GM19239 (cell line): ENCODE data around the gene TMEM233.

Experiments
- DNase-seq: peaks from one replicate; pipeline ENCODE4 v3.0.0; 2011; ENCODE audit warnings: low spot score; ENCODE audit not compliant: insufficient read length
- FAIRE-seq: peaks from 2 replicates; lab custom pipeline; 2011; peaks lifted over from hg19 to GRCh38; lab: Jason Lieb, UNC

TMEM233 gene

DNA sequence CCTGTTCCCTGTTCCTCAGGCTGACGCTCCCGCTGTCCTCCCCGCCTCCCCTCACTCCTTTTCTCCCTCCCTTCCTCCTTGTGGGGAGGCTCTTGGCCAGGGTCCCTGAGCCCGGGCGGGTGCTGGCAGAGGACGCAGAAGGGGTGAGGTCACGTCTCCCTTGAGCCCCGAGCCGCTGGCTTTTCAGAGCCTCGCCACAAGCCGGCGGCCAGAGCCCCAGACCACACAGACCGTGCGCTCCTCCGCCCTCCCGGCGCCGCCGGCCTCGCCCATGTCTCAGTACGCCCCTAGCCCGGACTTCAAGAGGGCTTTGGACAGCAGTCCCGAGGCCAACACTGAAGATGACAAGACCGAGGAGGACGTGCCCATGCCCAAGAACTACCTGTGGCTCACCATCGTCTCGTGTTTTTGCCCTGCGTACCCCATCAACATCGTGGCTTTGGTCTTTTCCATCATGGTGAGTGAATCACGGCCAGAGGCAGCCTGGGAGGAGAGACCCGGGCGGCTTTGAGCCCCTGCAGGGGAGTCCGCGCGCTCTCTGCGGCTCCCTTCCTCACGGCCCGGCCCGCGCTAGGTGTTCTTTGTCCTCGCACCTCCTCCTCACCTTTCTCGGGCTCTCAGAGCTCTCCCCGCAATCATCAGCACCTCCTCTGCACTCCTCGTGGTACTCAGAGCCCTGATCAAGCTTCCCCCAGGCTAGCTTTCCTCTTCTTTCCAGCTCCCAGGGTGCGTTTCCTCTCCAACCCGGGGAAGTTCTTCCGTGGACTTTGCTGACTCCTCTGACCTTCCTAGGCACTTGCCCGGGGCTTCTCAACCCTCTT, at the start of gene TMEM233:
Gene TMEM233, plus strand, starts transcription at position 197 of the 821 bp plus-strand sequence. Its CDS starts 75 bp downstream, at position 272.
- DNase-seq (no peak), FAIRE-seq (no peak)

DNA sequence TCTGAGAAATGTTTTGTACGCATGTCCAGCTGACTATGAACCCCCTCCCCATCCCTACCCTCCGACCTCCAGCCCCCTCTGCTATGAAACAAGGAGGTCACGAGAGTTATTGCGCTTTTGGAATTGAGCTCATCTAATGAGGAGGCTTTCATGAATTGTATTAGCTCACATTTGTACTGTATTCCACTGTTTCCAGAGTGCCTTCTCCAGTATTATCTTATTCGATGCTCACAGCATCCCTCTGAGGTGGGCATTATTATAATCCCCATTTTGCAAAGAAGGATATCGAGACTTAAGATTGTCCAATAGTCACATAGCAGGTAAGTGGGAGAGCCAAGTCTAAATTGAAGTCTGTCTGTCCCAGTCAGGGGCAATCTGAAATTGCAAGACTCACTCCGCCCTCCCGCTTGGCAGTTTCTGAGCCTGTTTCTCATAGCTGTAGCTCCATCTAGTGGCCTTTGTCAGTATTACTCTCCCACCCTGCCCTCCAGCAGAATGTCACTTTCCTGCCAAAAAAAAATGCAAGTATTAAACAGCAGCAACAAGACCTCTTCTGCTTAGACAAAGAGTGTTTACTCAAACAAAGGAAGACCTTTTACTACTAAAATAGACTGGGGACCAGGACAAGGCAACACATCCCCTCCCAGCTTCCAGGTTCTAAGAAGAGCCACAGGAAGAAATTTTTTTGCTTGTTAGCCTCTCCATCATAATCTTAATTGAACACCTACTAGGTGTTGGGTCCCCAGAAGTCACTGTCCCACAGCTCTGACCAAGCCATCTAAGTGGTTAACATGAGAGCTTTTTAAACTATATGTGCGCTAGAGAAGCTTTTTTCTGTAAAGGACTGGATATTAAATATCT, 48.6 kb upstream of the TMEM233 start:
- peak; percentile 57 for DNase-seq

DNA sequence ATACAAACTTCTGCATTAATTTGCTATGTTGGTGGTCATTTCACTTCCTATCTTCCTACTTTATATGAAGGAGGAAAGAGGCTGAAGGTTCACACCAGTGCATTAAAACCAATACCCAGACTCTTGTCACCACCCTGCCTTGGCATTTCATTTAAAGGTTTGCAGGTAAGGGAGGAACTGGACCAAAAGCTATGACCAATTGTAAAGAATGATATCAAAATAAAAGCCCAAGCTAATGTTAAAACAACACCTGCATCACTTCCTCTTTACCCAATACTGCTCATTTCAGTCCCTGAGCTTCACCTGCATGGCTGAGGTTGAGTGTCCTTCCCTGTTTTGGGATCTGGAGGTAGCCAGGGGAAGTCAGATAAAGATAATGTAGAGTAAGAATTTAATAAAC, 47.2 kb upstream of the TMEM233 start:
- FAIRE-seq (no peak), DNase-seq (no peak)

More for the DNA sequence above, 48.6 kb upstream of the TMEM233 start:
- peak; percentile 84 for FAIRE-seq

DNA sequence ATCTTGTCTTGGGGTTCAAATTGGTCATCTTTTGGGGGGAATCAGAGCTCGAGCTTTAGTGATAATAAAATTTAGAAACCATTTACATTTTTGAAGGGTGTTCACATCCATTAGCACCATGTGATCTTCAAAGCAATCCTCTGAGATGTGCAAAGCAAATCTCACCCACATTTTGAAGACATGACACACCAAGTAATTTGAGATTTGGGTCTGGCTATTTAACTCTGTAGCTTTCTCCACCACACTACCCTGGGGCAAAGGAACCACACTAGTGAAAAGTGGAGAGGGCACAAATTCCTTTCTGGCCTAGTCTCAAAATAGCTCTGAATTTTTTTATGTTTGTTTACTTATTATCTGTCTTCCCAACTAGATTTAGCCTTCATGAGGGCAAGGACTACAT, 46.6 kb upstream of the TMEM233 start:
- FAIRE-seq: no peak
- no peak for DNase-seq

DNA sequence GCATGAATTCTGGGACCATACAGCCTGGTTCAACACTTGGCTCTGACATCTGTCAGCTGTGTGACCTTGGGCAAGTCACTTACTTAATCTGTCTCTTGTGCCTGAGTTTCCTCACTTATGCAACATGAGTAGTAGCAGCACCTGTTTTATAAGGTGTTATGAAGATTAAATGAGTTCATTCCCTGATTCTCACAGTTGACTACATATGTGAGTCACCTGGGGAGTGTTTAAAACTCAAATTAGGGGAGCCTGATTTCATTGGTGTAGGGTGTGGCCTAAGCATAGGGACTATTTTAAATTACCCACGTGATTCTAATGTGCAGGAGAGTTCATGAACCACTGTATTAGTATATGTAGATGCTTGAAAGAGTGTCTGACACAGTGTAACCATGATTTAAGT, 36.7 kb upstream of the TMEM233 start:
- FAIRE-seq (no peak), DNase-seq (no peak)

DNA sequence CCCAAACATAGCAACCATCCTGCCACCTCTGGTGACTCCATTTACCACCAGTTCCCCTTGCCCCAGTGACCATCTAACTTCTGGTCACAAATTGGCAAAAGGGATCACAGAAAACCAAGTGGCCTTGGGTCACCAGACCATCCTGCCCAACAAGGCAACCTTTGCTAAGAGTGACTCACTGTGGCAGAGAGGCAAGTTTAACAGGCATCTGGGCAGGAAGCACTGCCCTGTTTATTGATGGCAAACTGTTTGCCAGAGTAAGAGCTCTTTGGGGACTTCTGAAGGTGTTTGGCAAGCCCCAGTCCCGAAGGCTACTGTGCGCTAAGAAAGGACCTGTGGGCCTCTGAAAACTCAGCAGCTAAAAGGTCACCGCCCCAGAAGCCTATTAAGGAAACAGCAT, 28.2 kb upstream of the TMEM233 start:
- FAIRE-seq (no peak), DNase-seq (no peak)

DNA sequence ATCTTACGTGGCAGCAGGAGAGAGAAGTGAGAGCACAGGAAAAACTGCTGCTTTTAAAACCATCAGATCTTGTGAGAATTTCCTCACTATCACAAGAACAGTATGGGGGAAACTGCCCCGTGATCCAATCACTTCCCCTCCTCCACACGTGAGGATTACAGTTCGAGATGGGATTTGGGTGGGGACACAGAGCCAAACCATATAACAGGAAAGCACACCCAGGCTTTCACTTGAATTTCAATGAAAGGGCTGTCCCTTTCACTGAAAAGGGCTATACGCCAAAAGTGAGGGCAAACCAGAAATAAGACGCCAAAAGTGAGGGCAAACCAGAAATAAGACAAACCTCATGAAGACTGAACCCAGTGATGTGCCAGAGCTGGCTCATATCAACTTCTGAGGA, 22.8 kb upstream of the TMEM233 start:
- FAIRE-seq (no peak), DNase-seq (no peak)

DNA sequence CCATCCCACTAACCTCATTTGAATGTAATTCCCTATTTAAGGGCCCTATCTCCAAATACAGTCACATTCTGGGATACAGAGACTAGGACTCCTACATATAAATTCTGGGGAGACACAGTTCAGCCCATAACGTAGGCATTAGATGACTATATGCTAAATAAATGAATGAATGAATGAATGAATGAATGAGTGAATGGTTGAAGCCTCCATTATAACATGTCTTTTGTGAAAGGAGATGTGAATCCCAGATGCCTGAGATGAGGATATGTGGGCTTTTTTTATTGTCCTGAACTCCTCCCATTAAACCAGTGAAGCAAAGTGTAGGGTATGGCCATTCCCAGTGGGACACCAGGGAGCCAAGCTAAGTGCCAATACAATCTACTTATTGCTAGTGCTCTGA, 20.5 kb upstream of the TMEM233 start:
- no peak for DNase-seq
- no peak for FAIRE-seq

DNA sequence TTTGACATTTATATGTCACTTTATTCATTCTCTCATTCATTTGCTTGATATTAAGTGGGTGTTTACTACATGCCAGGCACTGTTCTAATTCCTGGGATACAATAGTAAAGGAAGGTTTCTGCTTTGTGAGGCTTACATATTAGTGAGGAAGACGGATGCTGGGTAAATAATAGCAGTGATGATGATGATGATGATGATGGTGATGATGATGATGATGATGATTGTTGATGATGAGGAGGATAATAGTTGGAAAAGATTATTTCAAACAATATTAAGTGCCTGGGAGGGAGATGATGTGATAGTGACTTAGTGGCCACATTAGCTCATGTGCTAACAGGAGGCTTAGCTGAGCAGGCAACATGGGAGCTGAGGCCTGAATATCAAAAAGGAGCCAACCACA, 19.3 kb upstream of the TMEM233 start:
- FAIRE-seq (no peak), DNase-seq (no peak)

DNA sequence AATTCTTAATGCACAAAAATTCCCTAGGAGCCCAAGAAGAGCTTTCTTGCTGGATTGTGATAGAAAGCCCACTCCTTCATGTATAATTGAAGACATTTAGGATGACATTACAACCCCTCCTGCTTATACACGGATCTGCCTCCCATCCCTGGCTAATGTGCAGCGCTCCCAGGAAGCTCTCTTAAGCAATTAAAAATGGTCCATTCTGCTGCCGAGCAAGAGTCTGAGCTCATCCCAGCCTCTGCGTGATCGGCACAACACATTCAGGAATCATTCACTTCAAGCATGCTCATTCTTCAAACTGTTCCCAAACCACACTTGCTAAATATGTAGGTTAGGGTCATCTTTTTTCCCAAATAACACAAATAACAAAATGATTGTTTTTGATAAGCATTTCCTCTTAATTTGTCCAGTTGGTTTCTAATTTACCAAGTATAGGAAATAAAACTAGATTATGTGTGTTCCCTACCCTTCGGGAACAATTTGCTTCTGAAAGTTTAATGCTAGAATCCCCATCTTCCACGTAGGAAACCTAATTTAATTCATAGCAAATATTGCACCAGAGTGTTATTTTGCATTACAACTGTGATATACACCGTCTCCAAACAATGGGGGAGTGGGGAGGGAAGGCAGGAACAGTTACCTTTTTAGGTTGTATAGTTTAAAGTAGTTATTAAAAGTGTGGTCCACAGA, 17.3 kb upstream of the TMEM233 start:
- DNase-seq (no peak), FAIRE-seq (no peak)

DNA sequence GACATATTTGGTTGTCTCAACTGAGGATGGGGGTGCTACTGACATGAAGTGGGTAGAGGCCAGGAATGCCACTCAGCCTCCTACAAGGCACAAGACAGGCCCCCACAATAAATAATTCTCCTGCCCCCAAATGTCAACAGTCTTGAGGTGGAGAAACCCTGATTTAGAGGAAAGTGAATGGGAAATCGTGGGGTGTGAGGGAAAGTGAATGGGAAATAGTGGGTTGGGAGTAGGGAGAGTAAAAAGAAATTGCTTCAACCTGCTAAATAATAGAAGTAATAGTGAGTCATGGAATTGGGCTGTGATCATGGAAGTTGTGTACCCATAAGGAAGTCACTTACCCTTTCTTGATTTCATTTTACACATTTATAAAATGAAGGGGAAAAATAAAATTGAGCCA, 16.7 kb upstream of the TMEM233 start:
- FAIRE-seq: no peak
- DNase-seq: no peak

DNA sequence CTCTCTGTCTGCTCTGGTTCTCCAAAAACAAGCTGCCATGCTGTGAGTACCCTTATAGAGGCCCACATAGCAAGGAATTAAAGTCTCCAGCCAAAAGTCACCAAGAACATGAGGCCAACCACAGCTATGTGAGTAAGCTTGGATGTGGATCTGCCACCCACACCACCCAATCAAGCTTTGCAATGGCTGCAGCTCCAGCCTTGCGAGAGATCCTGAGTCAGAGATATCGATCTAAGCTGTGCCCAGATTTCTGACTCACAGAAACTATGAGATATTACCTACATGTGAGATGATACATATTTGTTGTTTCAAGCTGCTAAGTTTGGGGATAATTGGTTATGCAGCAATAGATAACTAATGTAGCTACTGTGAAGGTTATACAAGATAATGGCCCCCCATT, 15.5 kb upstream of the TMEM233 start:
- FAIRE-seq: no peak
- DNase-seq: no peak

DNA sequence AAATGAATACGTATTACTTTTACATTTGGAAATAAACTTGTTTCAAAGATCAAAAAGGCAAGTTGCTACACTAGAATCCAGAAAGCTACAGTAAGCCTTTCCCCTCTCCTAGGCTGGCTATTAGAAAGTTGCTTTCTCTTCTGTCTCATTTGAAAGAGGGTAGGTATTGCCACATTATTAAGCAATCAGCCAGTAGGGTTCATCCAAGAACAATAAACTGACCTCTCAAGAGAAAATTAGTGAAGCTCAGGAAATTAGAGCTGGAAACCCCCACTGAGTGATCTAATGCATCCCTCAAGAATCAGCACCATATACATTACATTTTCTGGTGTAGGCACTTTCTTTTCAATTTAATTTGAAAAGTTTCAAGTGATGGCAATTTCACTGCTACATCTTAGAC, 4.5 kb upstream of the TMEM233 start:
- DNase-seq (no peak), FAIRE-seq (no peak)

DNA sequence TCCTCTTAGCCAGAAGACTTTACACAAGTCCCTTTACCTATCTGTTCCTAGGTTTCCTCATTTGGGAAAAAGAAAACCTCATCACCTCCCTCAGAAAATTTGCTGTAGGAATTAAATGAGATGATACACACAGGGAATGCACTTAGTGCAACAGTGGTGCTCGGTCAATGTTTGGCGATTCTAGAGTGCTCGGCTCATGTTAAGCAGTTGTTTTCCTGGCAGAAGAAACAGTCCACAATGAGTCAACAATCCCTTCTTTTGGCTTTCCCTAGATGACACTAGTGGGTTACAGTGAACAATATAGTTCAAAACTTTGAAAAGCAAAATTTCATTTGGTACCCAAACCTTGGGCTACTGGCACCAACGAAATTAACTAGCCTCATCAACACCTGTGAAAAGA, 3.9 kb upstream of the TMEM233 start:
- no peak for DNase-seq
- no peak for FAIRE-seq

DNA sequence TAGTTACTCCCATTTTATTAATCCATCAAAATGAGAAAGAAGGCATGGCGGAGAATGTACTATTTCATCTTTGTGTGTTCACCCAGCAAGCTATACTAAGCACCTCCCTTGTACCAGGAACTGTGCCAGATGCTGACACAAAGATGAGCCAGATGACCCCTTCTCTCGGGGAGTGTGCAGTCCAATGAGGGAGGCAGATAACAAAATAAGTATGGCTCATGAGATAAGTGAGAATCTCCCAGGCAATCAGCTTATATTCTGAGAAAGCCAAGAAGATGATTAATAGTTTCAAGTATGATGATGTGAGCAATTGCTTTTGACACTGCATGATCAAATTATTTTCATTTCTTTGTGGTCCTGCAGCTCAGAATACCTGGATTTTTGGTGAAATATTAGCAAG, 1.3 kb upstream of the TMEM233 start:
- FAIRE-seq: no peak
- DNase-seq: no peak

DNA sequence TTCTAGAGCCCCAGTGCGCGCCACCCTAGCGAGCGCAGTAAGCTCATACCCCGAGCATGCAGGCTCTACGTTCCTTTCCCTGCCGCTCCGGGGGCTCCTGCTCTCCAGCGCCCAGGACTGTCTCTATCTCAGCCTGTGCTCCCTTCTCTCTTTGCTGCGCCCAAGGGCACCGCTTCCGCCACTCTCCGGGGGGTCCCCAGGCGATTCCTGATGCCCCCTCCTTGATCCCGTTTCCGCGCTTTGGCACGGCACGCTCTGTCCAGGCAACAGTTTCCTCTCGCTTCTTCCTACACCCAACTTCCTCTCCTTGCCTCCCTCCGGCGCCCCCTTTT, 791 bp downstream of the TMEM233 start:
- FAIRE-seq (no peak), DNase-seq (no peak)

DNA sequence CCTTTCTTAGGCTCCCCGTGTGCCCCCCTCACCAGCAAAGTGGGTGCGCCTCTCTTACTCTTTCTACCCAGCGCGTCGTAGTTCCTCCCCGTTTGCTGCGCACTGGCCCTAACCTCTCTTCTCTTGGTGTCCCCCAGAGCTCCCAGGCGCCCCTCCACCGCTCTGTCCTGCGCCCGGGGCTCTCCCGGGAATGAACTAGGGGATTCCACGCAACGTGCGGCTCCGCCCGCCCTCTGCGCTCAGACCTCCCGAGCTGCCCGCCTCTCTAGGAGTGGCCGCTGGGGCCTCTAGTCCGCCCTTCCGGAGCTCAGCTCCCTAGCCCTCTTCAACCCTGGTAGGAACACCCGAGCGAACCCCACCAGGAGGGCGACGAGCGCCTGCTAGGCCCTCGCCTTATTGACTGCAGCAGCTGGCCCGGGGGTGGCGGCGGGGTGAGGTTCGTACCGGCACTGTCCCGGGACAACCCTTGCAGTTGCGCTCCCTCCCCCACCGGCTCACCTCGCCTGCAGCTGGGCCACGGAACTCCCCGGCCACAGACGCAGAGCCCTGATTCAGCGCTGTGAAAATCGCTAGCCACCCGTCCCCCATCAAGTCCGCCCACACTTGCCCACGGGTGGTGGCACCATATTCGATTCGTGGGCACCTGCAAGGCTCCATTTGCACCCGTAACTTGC, 1.3 kb downstream of the TMEM233 start:
- DNase-seq (no peak), FAIRE-seq (no peak)

DNA sequence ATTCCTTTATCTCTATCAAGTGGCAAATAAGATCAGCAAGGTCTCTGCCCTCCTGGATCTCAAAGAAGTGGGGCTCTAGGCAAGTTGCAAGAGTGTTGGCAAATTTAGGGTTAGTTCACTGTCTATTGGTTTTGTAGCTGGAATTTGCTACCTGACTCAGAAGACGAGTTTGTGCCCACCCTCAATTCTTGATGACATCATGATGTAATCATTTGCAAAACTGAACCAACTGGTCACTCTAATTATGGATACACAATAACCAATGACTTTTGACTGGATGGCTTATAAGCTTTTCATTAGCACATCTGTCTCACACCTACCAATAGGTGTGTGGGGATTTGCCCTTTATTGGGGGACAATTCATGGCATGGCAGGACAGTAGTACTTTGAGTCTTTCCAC, 4.6 kb downstream of the TMEM233 start:
- no peak for FAIRE-seq

DNA sequence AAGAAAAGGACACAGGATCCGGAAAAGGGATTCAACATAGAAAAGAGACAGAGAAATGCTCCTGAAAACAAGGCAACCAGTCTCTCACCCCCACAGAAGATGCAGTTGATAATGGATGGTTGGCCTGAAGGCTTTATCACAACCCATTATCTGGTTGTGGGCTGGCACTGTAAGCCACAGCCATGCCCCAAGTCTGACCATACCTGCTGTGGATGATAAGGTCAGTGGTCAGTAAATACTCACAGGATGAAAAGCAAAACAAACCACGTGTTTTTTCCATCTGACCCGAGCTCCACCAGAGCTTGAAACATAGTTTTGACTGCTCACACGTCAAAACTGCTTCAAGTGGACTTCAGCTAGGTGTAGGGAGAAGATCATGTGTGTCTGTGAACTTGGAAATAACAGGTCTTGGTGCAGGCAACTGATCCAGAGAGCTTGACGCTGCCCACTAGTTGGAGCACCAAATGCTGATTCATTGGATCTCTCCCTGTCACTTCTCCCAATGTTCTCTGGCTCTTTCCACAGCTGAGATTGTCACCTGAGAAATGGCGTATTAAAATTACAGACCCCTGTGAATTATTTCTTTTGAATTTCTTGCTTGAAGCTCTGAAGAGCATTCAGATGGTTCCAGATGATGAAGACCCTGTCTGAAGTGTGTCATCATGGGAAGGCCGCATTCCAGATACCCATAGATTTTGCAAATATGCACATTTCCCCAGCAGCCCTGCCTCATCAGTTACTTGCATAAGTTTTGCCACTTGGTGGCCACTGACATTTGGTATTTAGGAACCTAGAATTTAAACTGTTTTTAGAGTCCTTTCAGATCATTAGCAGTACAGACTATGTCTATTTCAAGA, 8.5 kb downstream of the TMEM233 start:
- no peak for FAIRE-seq
- DNase-seq: no peak

More for the DNA sequence above, 4.6 kb downstream of the TMEM233 start:
- DNase-seq: no peak

DNA sequence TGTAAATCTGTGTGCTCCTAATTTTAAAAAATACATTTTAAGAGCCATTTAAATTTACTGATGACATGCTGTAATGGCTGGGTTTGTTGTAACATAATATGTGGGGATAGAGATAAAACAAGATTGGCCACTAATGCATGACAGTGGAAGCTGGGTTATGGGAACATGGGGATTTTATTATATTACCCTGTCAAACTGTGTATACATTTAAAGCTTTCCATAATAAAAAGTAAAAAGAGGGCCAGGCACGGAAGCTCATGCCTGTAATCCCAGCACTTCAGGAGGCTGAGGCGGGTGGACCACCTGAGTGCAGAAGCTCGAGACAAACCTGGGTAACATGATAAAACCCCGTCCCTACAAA, 9.1 kb downstream of the TMEM233 start:
- no peak for DNase-seq

More for the DNA sequence above, 9.1 kb downstream of the TMEM233 start:
- no peak for FAIRE-seq
